K562 (cell line): ENCODE data around the gene CD52. TPM values are rescaled to one million over a fixed set of nuclear protein-coding genes. Genes with fewer than 3 reads are reported as not detected.

Experiments
- CAMTA2 ChIP-seq: fragments of 250-450 bp; sonication (Bioruptor Pico); conservative IDR thresholded peaks from 2 replicates; pipeline ENCODE4 v1.5.1; 2022
- CCAR2 ChIP-seq: fragments of 200-400 bp; formaldehyde crosslinking; IDR thresholded peaks from 2 replicates; pipeline ENCODE4 v1.6.1; 2017; ENCODE audit warnings: mild to moderate bottlenecking, low read depth, low read length
- HNRNPL ChIP-seq: fragments of 200-400 bp; formaldehyde crosslinking; IDR thresholded peaks from 2 replicates; pipeline ENCODE4 v1.6.1; 2017; ENCODE audit warnings: low read depth, mild to moderate bottlenecking, low read length
- HNRNPLL ChIP-seq: fragments of 200-400 bp; formaldehyde crosslinking; IDR thresholded peaks from 2 replicates; pipeline ENCODE4 v1.6.1; 2017; ENCODE audit warnings: low read length, low read depth, mild to moderate bottlenecking; ENCODE audit not compliant: poor library complexity, severe bottlenecking
- PRPF4 ChIP-seq: fragments of 200-400 bp; formaldehyde crosslinking; IDR thresholded peaks from one replicate; pipeline ENCODE4 v1.6.1; 2017; ENCODE audit warnings: low read length, low read depth, mild to moderate bottlenecking; ENCODE audit not compliant: insufficient read depth, poor library complexity, severe bottlenecking
- SAP30 ChIP-seq: fragments of 200-600 bp; sonication (generic); IDR thresholded peaks from 2 replicates; pipeline ENCODE4 v1.6.1; 2012; ENCODE audit warnings: borderline replicate concordance, low read depth, mild to moderate bottlenecking, moderate library complexity, low read length, control low read depth, inconsistent platforms; ENCODE audit not compliant: insufficient read depth, poor library complexity, severe bottlenecking
- SMC3 ChIP-seq: conservative IDR thresholded peaks from 2 replicates; pipeline ENCODE4 v1.6.1; 2011; ENCODE audit warnings: low read depth, low read length, improper control_type of control experiment; ENCODE audit not compliant: insufficient read depth
- ZNF217 ChIP-seq: sonication (generic); formaldehyde crosslinking; IDR thresholded peaks from 2 replicates; pipeline ENCODE4 v1.8.0; 2022; ENCODE audit warnings: mild to moderate bottlenecking, missing genetic modification reagents
- ZNF551 ChIP-seq: fragments of 250-450 bp; sonication (Bioruptor Pico); IDR thresholded peaks from 2 replicates; pipeline ENCODE4 v1.5.0; 2021; ENCODE audit warnings: mild to moderate bottlenecking, moderate library complexity
- ZNF77 ChIP-seq: fragments of 250-450 bp; sonication (Bioruptor Pico); IDR thresholded peaks from 2 replicates; pipeline ENCODE4 v1.5.0; 2020
- ZNF778 ChIP-seq: fragments of 450-650 bp; formaldehyde crosslinking; IDR thresholded peaks from 2 replicates; pipeline ENCODE4 v1.4.0; 2020; ENCODE audit warnings: mild to moderate bottlenecking, moderate library complexity
- ZZZ3 ChIP-seq: fragments of 450-650 bp; IDR thresholded peaks from 2 replicates; pipeline ENCODE4 v1.6.1; 2016; ENCODE audit warnings: antibody characterized with exemption, mild to moderate bottlenecking, moderate library complexity
- polyA plus RNA-seq, 8 experiments: library from polyadenylated mRNA; depleted of rRNA in 4 of 8; stranded (reverse) in 5 of 8; unstranded in 3 of 8; fragments of >200 nt; fragmentation: Nextera tagmentation in 2 of 8; fragmentation: Illumina TruSeq in 1 of 8; extraction: Ambion mirVana in 2 of 8; extraction: Trizol in 1 of 8; gene quantifications; 2 replicates each; pipeline versions ENCODE4 v1.2.1 to v1.2.3, GENCODE V29; 2011 to 2014; ENCODE audit warnings: inconsistent platforms in 1 of 8, missing spikeins in 1 of 8
- total RNA-seq, 7 experiments: library from RNA; depleted of rRNA in 6 of 7; stranded (reverse); fragments of >200 nt in 6 of 7; fragmentation: Illumina TruSeq in 2 of 7; extraction: Trizol in 2 of 7; gene quantifications; 2 replicates each; pipeline versions ENCODE4 v1.2.1 to v1.2.3, GENCODE V29; 2011 to 2021; ENCODE audit warnings: low replicate concordance in 1 of 7
- TF ChIP-seq, protein P1 (sequence below): fragments of 200-800 bp; sonication (Bioruptor generic); IDR thresholded peaks from 2 replicates; pipeline ENCODE4 v1.6.1; 2017; ENCODE audit warnings: missing genetic modification characterization, missing compliant biosample characterization
- TF ChIP-seq, protein P2 (sequence below): fragments of 450-650 bp; IDR thresholded peaks from 2 replicates; pipeline ENCODE4 v1.6.1; 2016; ENCODE audit warnings: mild to moderate bottlenecking
- TF ChIP-seq, protein P3 (sequence below): fragments of 450-650 bp; IDR thresholded peaks from 2 replicates; pipeline ENCODE4 v1.6.1; 2016; ENCODE audit warnings: borderline replicate concordance

Gene CD52
- total and polyA plus RNA-seq, 9 of the 15 experiments (the other 6 are each of a cell fraction or from before 2014, with no cell fraction given): 34.9 to 488 (median 173) TPM

DNA sequence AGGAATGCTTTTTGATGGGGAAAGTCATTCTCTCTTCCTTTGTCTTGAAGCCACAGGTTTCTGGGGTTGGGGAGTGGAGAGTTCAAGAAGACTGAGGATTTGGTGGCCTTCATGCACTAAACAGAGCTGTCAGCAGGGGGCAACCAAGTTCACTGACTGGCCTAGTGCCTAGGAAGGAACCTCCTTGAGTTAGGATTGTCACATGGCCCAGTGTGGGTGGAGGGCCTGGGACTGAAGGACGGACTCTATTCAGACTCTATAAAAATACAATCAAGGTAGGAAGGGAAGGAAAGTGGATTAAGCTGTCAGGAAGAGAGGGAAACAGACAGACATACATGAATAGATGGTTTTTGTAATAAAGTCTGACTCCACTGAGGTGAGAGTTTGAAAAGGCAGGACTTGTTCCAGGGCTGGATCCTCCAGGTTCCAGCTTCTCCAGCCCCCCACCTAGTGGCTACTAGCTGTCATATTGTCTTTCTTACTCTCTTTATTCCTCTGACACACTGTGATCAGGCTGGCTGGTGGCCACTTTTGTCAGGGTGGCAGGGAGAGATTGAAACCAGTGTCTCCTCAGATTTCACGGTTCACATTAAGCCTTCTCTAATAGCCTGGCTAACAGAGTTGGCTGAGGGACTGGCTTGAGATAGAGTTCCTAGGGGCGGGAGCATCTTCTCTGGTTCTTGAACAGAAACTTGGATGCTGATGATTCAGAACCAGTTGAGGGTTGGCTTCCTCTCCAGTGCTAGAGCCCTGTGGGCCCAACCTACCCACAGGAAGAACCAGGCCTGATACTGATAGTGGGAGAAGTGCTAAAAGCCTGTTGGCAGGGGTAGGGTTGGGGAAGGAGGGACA lies 42.0 kb upstream of the CD52 start (continued):
- TF ChIP-seq SMC3 (peak; percentile 93), CCAR2 (no peak), ZZZ3 (no peak), ZNF77 (CRISPR knock-in tag) (no peak), ZNF217 (no peak), PRPF4 (no peak), HNRNPL (no peak), ZNF551 (CRISPR knock-in tag) (no peak; the same call in 1 of the 2 replicates), SAP30 (no peak), ZNF778 (CRISPR knock-in tag) (no peak), CAMTA2 (CRISPR knock-in tag) (no peak), HNRNPLL (no peak)
- TF ChIP-seq, protein P1, sequence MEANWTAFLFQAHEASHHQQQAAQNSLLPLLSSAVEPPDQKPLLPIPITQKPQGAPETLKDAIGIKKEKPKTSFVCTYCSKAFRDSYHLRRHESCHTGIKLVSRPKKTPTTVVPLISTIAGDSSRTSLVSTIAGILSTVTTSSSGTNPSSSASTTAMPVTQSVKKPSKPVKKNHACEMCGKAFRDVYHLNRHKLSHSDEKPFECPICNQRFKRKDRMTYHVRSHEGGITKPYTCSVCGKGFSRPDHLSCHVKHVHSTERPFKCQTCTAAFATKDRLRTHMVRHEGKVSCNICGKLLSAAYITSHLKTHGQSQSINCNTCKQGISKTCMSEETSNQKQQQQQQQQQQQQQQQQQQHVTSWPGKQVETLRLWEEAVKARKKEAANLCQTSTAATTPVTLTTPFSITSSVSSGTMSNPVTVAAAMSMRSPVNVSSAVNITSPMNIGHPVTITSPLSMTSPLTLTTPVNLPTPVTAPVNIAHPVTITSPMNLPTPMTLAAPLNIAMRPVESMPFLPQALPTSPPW (CRISPR knock-in tag): peak; percentile 62
- TF ChIP-seq, protein P2, sequence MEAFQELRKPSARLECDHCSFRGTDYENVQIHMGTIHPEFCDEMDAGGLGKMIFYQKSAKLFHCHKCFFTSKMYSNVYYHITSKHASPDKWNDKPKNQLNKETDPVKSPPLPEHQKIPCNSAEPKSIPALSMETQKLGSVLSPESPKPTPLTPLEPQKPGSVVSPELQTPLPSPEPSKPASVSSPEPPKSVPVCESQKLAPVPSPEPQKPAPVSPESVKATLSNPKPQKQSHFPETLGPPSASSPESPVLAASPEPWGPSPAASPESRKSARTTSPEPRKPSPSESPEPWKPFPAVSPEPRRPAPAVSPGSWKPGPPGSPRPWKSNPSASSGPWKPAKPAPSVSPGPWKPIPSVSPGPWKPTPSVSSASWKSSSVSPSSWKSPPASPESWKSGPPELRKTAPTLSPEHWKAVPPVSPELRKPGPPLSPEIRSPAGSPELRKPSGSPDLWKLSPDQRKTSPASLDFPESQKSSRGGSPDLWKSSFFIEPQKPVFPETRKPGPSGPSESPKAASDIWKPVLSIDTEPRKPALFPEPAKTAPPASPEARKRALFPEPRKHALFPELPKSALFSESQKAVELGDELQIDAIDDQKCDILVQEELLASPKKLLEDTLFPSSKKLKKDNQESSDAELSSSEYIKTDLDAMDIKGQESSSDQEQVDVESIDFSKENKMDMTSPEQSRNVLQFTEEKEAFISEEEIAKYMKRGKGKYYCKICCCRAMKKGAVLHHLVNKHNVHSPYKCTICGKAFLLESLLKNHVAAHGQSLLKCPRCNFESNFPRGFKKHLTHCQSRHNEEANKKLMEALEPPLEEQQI: no peak
- TF ChIP-seq, protein P3, sequence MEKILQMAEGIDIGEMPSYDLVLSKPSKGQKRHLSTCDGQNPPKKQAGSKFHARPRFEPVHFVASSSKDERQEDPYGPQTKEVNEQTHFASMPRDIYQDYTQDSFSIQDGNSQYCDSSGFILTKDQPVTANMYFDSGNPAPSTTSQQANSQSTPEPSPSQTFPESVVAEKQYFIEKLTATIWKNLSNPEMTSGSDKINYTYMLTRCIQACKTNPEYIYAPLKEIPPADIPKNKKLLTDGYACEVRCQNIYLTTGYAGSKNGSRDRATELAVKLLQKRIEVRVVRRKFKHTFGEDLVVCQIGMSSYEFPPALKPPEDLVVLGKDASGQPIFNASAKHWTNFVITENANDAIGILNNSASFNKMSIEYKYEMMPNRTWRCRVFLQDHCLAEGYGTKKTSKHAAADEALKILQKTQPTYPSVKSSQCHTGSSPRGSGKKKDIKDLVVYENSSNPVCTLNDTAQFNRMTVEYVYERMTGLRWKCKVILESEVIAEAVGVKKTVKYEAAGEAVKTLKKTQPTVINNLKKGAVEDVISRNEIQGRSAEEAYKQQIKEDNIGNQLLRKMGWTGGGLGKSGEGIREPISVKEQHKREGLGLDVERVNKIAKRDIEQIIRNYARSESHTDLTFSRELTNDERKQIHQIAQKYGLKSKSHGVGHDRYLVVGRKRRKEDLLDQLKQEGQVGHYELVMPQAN: peak; percentile 66; the same call in 1 of the 2 replicates
